ENCODE measurements around the gene PLXNB2. TPM values are rescaled to one million over a fixed set of nuclear protein-coding genes. Genes with fewer than 3 reads are reported as not detected.

The PLXNB2 gene
- total RNA-seq, 1 experiment from 2014 or later = 236 TPM

DNA sequence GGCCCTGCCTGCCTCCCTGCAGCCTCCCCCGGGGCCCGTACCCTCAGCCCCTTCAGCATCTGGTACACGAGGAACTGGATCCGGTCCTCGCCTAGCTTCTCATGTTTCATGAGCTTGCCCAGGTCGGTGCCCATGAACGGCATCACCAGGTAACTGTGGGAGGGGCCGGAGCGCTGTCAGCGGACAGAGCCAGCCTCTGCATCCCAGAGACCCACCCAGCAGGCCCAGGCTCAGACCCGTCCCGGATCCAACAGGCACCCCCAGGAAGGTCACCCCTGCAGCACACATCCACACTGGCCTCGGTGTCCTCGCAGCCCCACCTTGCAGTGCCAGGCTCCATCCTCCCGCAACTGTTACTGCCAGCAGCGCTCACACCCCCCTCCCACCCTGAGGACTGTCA, 50.4 kb downstream of the PLXNB2 start:
- Histone ChIP-seq H2AFZ (ENCODE audit: low read depth, low read length, poor library complexity, severe bottlenecking) (no peak overlapping the region), H3K9ac (ENCODE audit: low read length) (no peak overlapping the region), H4K20me1 (ENCODE audit: insufficient read depth) (no peaks in the 10 kb centered on the region), H3K36me3 (ENCODE audit: control insufficient read depth in 1 of 2, insufficient read depth in 2 of 2, low read length in 2 of 2) (peaks cover 0 to 11% of the 10 kb centered on the region in 2 experiments; a peak in 2 of 4 replicates), H3K4me1 (ENCODE audit: control insufficient read depth in 1 of 2, insufficient read depth in 2 of 2, low read length in 2 of 2) (peaks cover 5 to 23% of the 10 kb centered on the region in 2 experiments), H3K27ac (ENCODE audit: low read depth, low read length) (no peak overlapping the region; the same call in 1 of the 2 replicates), H3K9me3 (ENCODE audit: control insufficient read depth in 1 of 2, insufficient read depth in 1 of 2, low read depth in 1 of 2, low read length in 2 of 2) (no peaks in the 10 kb centered on the region), H3K4me2 (ENCODE audit: low read length) (no peak overlapping the region), H3K4me3 (replicated peaks in 1 of 2; ENCODE audit: low read depth in 1 of 2, low read length in 2 of 2) (no peak overlapping the region), H3K9me2 (ENCODE audit: insufficient read depth) (no peaks in the 10 kb centered on the region), H3K79me2 (ENCODE audit: insufficient read depth, low read length) (peaks cover 28% of the 10 kb centered on the region), H3K27me3 (ENCODE audit: insufficient read depth, low read length) (no peaks in the 10 kb centered on the region)
- no peak for DNase-seq (ENCODE audit: low read depth, low spot score)
- BruUV-seq (replicated peaks) = no TSS peak
- POLR2A ChIA-PET = no interaction called here
- no peak for TF ChIP-seq EGR1 (IDR thresholded peaks at IDR 0.05; ENCODE audit: low read depth)
- TF ChIP-seq CEBPB (IDR thresholded peaks at IDR 0.05; ENCODE audit: low read depth) = no peak
- RAD21 ChIA-PET (ENCODE audit: low non-redundant PET in 1 of 2, low total read pairs in 2 of 2, uncharacterized antibody in 2 of 2, unreplicated experiment in 2 of 2) = no interaction called here
- intact Hi-C loops (cut with micrococcal nuclease) = no loop called here
- no peak for ATAC-seq
- CTCF ChIA-PET = no interaction called here

GRCh38 chr22:50256258-50256862, 51.1 kb downstream of the PLXNB2 start:
- Histone ChIP-seq H3K4me1 (ENCODE audit: control insufficient read depth in 1 of 2, insufficient read depth in 2 of 2, low read length in 2 of 2) (peaks cover 3 to 25% of the 10 kb centered on the region in 2 experiments; a peak in 3 of 4 replicates), H3K79me2 (ENCODE audit: insufficient read depth, low read length) (peaks cover 28% of the 10 kb centered on the region), H4K20me1 (ENCODE audit: insufficient read depth) (no peaks in the 10 kb centered on the region), H3K9me2 (ENCODE audit: insufficient read depth) (no peaks in the 10 kb centered on the region), H3K4me3 (replicated peaks in 1 of 2; ENCODE audit: low read depth in 1 of 2, low read length in 2 of 2) (no peak overlapping the region), H3K27ac (ENCODE audit: low read depth, low read length) (no peak overlapping the region), H3K36me3 (ENCODE audit: control insufficient read depth in 1 of 2, insufficient read depth in 2 of 2, low read length in 2 of 2) (peaks cover 0 to 11% of the 10 kb centered on the region in 2 experiments; a peak in 2 of 4 replicates), H2AFZ (ENCODE audit: low read depth, low read length, poor library complexity, severe bottlenecking) (no peak overlapping the region), H3K4me2 (ENCODE audit: low read length) (no peak overlapping the region), H3K9me3 (ENCODE audit: control insufficient read depth in 1 of 2, insufficient read depth in 1 of 2, low read depth in 1 of 2, low read length in 2 of 2) (no peaks in the 10 kb centered on the region), H3K27me3 (ENCODE audit: insufficient read depth, low read length) (no peaks in the 10 kb centered on the region), H3K9ac (ENCODE audit: low read length) (no peak overlapping the region)
- DNase-seq (ENCODE audit: low read depth, low spot score) = no peak
- ChIA-PET RAD21 (ENCODE audit: low non-redundant PET in 1 of 2, low total read pairs in 2 of 2, uncharacterized antibody in 2 of 2, unreplicated experiment in 2 of 2) (no interaction called here), CTCF (no interaction called here), POLR2A (no interaction called here)
- ATAC-seq = no peak
- intact Hi-C loops (cut with micrococcal nuclease) = no loop called here
- no peak for TF ChIP-seq ZFX (IDR thresholded peaks at IDR 0.05)
- TF ChIP-seq, protein P1, sequence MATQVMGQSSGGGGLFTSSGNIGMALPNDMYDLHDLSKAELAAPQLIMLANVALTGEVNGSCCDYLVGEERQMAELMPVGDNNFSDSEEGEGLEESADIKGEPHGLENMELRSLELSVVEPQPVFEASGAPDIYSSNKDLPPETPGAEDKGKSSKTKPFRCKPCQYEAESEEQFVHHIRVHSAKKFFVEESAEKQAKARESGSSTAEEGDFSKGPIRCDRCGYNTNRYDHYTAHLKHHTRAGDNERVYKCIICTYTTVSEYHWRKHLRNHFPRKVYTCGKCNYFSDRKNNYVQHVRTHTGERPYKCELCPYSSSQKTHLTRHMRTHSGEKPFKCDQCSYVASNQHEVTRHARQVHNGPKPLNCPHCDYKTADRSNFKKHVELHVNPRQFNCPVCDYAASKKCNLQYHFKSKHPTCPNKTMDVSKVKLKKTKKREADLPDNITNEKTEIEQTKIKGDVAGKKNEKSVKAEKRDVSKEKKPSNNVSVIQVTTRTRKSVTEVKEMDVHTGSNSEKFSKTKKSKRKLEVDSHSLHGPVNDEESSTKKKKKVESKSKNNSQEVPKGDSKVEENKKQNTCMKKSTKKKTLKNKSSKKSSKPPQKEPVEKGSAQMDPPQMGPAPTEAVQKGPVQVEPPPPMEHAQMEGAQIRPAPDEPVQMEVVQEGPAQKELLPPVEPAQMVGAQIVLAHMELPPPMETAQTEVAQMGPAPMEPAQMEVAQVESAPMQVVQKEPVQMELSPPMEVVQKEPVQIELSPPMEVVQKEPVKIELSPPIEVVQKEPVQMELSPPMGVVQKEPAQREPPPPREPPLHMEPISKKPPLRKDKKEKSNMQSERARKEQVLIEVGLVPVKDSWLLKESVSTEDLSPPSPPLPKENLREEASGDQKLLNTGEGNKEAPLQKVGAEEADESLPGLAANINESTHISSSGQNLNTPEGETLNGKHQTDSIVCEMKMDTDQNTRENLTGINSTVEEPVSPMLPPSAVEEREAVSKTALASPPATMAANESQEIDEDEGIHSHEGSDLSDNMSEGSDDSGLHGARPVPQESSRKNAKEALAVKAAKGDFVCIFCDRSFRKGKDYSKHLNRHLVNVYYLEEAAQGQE (IDR thresholded peaks at IDR 0.05; ENCODE audit: low read depth) = no peak
- no peak for TF ChIP-seq ZNF274 (IDR thresholded peaks at IDR 0.05; ENCODE audit: low read depth, low read length)
- TF ChIP-seq, protein P2, sequence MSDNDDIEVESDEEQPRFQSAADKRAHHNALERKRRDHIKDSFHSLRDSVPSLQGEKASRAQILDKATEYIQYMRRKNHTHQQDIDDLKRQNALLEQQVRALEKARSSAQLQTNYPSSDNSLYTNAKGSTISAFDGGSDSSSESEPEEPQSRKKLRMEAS (IDR thresholded peaks at IDR 0.05) = no peak
- no peak for TF ChIP-seq JUND (IDR thresholded peaks at IDR 0.05)
- TF ChIP-seq EZH2 (IDR thresholded peaks at IDR 0.05) = no peak
- TF ChIP-seq EZH2phosphoT487 (IDR thresholded peaks at IDR 0.05; ENCODE audit: borderline replicate concordance) = no peak
- no peak for TF ChIP-seq CBX3 (IDR thresholded peaks at IDR 0.05; ENCODE audit: low read depth)
- TF ChIP-seq ELF1 (IDR thresholded peaks at IDR 0.05; ENCODE audit: borderline replicate concordance, low read depth) = no peak
- no peak for TF ChIP-seq RAD21 (IDR thresholded peaks at IDR 0.05; ENCODE audit: low read depth)
- TF ChIP-seq FOSL1 (IDR thresholded peaks at IDR 0.05; ENCODE audit: low read depth) = no peak
- TF ChIP-seq, protein P3, sequence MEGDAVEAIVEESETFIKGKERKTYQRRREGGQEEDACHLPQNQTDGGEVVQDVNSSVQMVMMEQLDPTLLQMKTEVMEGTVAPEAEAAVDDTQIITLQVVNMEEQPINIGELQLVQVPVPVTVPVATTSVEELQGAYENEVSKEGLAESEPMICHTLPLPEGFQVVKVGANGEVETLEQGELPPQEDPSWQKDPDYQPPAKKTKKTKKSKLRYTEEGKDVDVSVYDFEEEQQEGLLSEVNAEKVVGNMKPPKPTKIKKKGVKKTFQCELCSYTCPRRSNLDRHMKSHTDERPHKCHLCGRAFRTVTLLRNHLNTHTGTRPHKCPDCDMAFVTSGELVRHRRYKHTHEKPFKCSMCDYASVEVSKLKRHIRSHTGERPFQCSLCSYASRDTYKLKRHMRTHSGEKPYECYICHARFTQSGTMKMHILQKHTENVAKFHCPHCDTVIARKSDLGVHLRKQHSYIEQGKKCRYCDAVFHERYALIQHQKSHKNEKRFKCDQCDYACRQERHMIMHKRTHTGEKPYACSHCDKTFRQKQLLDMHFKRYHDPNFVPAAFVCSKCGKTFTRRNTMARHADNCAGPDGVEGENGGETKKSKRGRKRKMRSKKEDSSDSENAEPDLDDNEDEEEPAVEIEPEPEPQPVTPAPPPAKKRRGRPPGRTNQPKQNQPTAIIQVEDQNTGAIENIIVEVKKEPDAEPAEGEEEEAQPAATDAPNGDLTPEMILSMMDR (IDR thresholded peaks at IDR 0.05 in 2 of 3, conservative IDR thresholded peaks at IDR 0.05 in 1 of 3; ENCODE audit: borderline replicate concordance in 1 of 3, insufficient read depth in 1 of 3, low read depth in 2 of 3, low read length in 2 of 3) = no peak
- no peak for TF ChIP-seq SP1 (IDR thresholded peaks at IDR 0.05; ENCODE audit: low read depth)
- TF ChIP-seq CEBPB (IDR thresholded peaks at IDR 0.05; ENCODE audit: low read depth) = no peak
- no peak for TF ChIP-seq YY1 (IDR thresholded peaks at IDR 0.05; ENCODE audit: extremely low read depth, insufficient replicate concordance, low read depth, low read length)
- no peak for TF ChIP-seq POLR2A (IDR thresholded peaks at IDR 0.05; ENCODE audit: borderline replicate concordance, extremely low read depth, insufficient read depth, insufficient read length)
- BruUV-seq (replicated peaks) = no TSS peak
